GM18951 (cell line): Measurements from ENCODE around the gene SGCA.

ENCODE experiments used
- POLR2A ChIP-seq: IDR thresholded peaks from 4 replicates; pipeline ENCODE4 v1.6.1; 2011; ENCODE audit warnings: mild to moderate bottlenecking; ENCODE audit not compliant: insufficient read length, insufficient read depth; ENCODE audit errors: extremely low read depth
- in situ Hi-C: fragments of 300-500 bp; cut with MboI; formaldehyde crosslinking; loops from one replicate; pipeline ENCODE4 v1.12.0; 2022; ENCODE audit warnings: low sequenced_read_pairs, mixed read lengths, inconsistent platforms; ENCODE audit not compliant: unreplicated experiment

The SGCA gene

DNA sequence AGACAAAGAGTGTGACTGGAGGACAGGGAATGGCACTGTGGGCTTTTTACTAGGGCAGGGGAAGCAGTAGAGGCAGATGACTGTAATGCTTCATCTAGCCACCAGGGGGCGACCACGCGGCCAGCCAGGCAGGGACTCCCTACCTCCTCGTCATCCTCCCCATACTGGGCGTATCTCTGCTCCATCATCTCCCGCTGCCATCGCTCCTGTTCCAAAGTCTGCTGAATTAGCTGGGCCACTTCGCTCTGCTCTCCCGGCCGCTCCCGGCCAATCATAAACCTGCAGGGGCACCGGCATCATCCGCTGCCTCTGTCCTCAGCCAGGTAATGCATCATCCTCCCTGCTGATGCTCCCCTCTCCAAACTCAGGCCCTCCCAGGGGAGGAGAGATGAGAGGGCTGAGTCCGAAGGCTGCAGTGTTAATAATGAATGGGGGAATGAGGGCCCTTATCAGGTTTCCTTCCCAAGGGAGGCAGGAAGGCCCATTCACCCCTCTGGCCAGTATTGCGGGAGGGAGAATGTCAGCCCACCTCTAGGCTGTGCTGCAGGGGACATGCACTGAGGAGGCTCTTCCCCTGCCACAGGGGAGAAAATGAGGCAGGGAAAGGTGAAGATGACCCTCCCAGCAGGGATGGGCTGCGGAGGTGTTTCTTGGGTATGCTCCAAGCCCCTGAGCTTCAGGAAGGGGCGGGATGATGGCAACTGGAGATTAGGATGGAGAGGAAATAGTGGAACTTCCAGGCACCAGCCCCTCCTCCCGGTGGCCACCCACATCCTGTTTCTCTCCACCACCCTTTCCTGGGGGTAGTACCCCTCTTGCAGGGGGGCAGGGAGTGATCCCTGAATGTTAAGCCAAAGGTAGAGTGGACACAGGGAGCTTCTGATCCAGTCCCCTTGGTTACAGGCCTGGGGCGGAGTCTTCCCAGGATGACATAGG lies 25.6 kb upstream of the SGCA start:
- in situ Hi-C loops, result no loop called here
- TF ChIP-seq POLR2A, result no peak

DNA sequence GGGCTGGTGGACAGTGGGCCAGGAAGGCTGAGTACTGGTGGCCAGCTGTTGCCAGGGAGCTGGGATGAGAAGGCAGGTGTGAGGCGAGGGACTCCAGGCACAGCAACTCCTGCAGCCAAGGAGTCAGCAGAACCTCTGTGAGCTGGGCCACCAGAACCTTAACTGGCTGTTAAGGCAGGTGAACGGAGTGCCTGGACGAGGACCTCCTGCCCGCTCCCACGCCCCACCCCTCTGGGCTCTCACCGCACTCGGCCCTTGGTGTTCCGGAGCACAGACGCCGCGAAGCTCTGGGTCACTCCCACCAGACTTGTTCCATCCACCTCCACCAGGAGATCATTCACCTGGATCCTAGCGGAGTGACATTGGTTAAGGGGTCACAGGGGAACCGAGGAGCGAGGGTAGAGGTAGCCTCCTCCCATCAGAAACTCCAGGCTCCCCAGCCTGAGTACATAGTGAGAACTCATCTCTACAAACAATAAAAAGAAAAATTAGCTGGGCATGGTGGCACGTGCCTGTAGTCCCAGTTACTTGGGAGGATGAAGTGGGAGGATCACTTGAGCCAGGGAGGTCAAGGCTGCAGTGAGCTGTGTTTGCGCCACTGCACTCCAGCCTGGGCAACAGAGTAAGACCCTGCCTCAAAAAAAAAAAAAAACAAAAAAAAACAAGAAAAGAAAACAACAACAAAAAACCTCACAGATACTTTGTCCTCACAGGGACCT lies 24.6 kb upstream of the SGCA start:
- in situ Hi-C loops, result no loop called here
- no peak for TF ChIP-seq POLR2A

DNA sequence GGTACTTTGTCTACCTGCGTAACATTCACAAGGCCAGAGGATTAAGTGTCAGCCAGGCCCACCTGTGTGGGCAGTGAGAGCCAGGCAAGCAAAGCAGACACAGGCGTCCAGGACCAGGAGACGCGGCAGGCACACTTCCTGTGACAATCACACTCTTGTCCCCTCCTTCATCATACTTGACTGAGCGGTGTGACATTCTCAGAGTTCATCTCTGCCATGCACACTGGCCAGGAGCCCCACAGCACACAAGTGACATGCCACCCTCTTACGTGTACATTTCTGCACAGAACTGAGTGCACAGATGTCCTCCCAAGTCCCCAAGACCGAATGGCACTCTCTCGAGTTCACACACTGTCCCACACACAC lies 24.1 kb upstream of the SGCA start:
- TF ChIP-seq POLR2A, result no peak
- in situ Hi-C loops, result no loop called here

DNA sequence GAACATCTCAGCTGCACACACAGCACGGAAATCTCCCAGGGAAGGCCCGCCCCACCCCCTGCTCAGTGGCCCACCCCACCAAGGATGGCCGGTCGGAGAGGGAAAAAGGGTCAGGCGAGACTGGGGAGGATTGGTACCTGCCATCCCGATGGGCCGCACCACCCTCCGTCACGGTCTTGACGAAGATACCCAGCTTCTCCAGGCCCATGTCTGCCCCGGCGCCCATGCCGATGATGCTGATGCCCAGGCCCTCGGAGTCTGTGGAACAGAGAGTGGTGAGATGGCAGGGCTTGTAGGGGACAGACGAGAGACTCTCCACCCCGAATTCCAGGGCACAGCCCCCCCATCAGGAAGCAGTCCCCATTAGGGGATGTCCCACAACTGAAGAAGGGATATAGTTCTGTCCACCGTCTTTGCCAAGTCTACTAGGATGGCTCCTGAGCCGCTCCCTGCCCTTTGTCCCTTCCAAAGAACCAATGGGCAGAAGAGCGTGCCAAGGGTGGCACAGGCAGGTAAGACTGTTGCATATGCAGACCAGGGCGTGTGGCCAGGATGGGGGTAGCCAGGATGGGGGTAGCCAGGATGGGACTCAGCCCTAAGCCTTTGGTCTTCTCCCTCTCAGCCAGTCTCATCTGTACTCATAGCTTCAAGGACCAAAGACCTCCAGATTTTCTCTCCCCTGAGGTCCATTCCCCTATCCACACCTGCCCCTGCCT lies 22.2 kb upstream of the SGCA start:
- no peak for TF ChIP-seq POLR2A
- in situ Hi-C loops, result no loop called here

DNA sequence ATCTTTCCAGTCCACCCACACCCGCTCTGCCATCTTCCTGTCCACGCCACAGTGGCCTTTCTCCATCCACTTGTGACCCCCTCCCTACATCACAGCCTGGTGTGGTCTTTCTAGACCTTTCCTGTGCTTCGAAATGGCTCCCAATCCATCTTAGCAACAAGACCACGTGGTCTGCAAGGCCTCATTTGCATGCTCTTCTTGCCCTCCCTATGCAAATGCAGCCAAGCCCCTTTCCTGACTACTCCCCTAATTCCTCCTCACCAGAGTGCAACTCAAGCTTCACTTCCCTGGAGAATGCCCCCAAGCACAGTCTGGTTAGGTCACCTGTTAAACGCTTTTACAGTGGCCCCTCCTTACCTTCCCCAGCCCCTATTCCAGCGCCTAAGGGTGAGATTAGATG lies 21.4 kb upstream of the SGCA start:
- no peak for TF ChIP-seq POLR2A
- in situ Hi-C loops, result no loop called here

DNA sequence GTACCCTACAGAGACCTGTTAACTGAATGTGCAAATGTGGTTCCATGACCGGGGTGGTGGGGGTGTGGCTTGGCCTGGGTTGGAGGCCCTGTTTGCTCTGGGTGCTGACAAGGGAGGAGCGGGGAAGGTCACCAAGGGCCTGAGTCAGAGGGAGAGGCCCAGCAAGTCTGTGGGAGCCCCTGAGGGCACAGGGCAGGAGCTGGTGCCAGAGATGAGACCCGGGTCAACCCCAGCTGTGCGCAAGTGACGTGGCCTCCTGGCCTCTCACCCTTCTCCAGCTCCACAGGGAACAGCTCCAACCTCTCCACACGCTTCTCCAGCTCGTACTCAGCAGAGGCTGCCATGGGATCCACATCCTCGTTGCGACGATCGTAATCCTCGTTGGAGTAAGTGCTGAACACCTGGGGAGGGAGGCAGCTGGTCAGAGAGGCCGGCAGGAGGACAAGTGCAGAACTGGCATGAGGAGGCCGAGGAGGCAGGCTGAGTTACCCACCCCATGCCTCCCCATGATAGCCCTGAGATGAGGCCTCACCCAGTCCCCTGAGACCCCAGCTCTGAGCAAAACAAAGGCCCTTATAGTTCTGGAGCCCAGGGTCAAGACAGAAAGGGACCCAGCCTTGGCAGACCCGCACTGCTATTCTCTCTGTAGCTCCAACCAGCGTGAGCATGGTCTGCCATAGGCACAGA lies 20.8 kb upstream of the SGCA start:
- no peak for TF ChIP-seq POLR2A
- in situ Hi-C loops, result no loop called here

DNA sequence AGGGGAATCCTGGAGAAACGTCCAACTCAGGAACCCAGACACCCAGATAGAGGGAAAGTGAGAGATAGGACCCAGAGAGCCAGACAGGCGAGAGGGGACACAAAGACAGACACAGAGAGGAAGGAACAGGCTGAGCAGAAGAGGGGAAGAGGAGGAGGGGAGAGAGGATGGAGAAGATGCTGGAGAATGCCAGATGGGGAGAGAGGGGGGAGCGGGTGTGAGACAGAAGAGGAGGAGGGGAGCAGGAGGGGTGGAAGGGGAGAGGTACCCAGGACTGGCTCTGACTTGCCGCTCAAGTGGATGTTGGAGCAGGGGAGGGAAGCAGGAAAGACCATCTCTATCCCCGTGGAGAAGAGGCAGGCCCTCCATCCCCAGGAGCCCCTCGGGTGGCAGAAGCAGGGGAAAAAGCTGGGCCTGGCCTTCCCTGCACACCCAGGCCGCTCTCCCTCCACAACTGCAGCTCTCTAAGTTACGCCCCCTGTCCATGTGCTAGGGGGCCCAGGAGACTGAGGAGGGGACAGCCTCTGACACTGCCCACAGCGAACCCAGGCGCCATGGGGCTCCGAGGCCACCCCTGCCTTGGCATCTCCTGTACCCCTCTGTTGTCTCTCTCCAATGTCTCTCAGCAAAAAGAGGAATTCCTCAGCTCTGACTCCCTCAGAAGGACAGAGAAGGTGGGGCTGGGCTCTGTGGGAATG lies 20.1 kb upstream of the SGCA start:
- in situ Hi-C loops, result no loop called here

DNA sequence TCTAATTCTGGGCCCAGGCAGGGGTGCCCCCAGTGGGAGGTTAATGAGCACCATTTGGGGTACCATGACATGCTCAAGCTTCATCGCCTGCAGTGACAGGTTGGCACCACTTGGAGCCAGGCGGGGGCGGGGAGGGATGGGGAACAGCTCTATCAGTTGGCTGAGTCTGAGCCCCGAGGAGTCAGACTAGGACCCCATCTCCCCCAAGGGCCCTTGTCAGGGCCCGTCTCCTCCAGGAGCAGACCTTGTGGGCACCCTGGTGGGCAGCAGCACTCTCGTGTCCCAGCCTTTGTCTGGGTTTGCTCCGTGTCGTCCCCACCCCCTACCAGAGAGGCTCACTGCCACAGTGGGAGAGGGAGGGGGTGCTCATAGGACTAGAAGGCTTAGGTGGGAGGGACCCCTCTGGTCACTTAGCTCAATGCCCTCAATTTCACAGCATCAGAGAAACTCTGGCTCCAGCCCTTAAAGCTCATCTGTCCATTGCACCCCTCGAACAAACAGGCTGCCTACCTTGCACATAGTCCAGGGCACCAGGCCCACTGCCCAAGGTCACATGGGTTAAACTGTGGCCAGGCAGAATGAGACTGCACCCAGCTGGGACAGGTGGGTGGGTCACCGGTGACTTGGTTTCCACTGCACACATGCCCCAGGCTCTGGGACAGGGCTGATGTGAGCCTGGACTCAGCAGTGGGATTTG lies 19.4 kb upstream of the SGCA start:
- in situ Hi-C loops, result no loop called here
- no peak for TF ChIP-seq POLR2A

More for the DNA sequence above, 20.1 kb upstream of the SGCA start:
- TF ChIP-seq POLR2A, result no peak

DNA sequence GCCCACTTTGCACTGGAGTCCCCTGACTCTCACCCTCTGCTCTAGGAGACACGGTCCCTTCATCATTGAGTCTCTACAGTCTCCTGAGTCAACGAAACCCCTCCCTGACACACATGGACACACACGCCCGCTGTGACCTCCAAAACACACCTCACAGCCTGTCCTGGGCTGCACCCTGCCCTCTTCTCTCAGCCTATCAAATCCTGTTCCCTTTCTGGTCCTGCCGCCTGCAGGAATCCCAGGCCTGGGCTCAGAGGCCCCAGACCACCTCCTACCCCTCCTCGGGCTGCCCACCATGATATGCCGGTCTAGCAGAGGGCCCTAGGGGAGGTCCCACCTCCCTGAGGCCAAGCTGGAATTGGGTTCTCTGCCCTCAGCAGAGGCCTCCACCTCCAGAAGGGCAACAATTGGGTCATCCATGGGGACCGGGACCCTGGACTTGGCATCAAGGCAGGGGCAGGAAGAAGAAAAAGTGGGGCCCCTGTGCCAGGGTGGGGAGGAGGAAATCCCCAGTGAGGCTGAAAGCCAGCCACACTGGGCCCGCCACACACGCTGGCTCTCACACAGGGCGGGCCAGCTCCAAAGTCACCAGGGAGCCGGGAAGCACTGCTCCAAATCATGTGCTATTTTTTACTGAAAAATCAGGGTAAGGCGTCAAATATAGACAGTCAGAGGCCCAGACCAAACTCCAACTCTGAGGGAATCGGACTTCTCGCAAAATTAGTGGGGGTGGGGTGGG lies 18.7 kb upstream of the SGCA start:
- peak; percentile 9 for TF ChIP-seq POLR2A

DNA sequence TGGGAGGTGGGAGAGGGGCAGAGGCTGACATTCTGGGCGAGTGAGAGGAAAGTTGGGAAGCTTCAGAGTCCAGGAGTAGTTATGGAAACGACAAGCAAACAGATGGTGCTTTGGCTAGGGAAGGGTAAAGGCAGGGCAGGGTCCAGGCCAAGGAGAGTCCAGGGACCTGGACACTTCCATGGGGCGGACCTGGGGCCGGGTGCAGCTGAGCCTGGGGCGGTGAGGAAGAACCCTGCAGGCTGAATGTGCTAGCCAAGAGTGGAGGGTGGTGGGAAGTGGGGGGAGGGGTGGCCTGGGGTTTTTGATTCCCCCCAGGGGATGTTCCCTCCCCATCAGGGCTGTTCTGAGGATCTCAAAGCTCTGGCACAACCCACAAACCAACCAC lies 18.0 kb upstream of the SGCA start:
- no peak for TF ChIP-seq POLR2A
- in situ Hi-C loops, result no loop called here

More for the DNA sequence above, 18.7 kb upstream of the SGCA start:
- in situ Hi-C loops, result no loop called here

DNA sequence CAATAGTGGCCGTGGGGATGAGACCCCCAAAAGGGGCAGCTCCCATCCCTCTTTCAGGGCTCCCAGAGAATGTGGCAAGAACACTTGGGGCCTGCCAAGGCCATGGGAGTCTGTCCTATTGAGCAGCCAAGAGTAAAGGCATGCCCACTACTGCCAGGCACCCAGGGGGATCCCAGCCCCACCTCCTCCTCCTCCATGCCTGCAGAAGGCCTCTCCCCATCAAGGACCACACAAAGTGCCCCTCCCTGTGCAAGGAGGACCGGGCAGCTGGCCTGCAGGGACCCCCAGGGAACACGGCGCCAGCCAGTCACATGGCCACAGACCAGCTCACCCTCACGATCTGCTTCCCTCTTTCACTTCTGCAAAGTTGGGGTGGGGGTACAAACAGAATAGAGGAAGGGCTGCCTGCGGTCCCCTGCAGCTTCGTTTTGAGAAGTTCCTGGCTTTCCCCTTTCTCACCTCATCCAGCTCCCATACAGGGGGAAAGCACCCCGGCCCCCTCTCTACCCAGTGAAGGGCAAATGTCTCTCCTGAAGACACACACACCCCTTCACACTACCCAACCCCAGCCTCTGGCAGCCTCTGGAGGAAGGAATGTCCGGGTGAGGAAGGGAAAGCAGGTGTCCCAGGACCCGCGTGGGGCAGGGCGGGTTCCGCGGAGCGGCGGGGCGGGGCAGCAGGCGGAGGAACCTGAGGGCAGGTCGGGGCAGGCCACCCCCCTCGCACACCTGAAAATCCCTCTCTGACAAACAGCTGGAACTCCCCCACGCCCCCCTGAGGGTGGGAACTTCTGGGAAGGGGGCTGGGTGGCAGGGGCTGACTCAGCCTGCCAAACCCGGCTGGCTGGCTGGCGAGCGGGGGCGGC lies 17.3 kb upstream of the SGCA start:
- TF ChIP-seq POLR2A, result peak; percentile 45
- in situ Hi-C loops, result no loop called here

DNA sequence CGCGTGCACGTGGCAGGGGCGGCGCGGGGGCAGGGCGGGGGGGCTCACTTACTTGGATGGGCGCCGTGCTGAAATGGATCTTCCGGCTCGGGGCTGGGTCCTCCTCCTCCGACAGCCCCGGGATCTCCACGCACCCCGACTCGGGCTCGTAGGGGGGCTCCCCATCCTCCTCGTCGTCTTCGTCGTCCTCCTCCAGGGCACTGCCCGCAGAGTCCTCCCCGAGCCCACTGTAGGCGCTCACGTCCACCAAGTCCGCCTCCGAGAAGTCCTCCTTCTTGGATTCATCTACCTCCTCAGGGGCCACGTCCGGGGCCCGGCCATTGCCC lies 16.8 kb upstream of the SGCA start:
- in situ Hi-C loops, result no loop called here
- peak; percentile 17 for TF ChIP-seq POLR2A
